Smooth muscle cell (in vitro differentiated cells): ENCODE data around the gene TSHZ1. TPM values are rescaled to one million over a fixed set of nuclear protein-coding genes. Genes with fewer than 3 reads are reported as not detected.

Experiments
- DNase-seq: peaks from one replicate; lab custom pipeline; 2025; ENCODE audit not compliant: unreplicated experiment; lab: John Stamatoyannopoulos, UW
- H2AFZ ChIP-seq: fragments of 200-600 bp; sonication (generic); 2 replicates; pipeline ENCODE4 v1.6.0; 2016; ENCODE audit warnings: antibody characterized with exemption, low read depth, mild to moderate bottlenecking
- H3F3A ChIP-seq: fragments of 200-600 bp; sonication (generic); 2 replicates; pipeline ENCODE4 v1.6.0; 2017; ENCODE audit warnings: antibody characterized with exemption, low read depth
- H3K27ac ChIP-seq: fragments of 200-600 bp; sonication (generic); 2 replicates; pipeline ENCODE4 v1.5.1; 2016; ENCODE audit warnings: low read depth, mild to moderate bottlenecking
- H3K27me3 ChIP-seq: fragments of 200-600 bp; sonication (generic); 2 replicates; pipeline ENCODE4 v1.6.1; 2016; ENCODE audit warnings: low read depth, mild to moderate bottlenecking
- H3K36me3 ChIP-seq: fragments of 200-600 bp; sonication (generic); 2 replicates; pipeline ENCODE4 v1.5.1; 2016; ENCODE audit warnings: low read depth
- H3K4me1 ChIP-seq: fragments of 200-600 bp; sonication (generic); 2 replicates; pipeline ENCODE4 v1.5.1; 2016; ENCODE audit warnings: low read depth
- H3K4me2 ChIP-seq: fragments of 200-600 bp; sonication (generic); 2 replicates; pipeline ENCODE4 v1.6.0; 2016; ENCODE audit warnings: mild to moderate bottlenecking
- H3K4me3 ChIP-seq: fragments of 200-600 bp; sonication (generic); 2 replicates; pipeline ENCODE4 v1.5.1; 2016; ENCODE audit warnings: mild to moderate bottlenecking
- H3K79me2 ChIP-seq: fragments of 200-600 bp; sonication (generic); 2 replicates; pipeline ENCODE4 v1.6.0; 2016; ENCODE audit warnings: low read depth, mild to moderate bottlenecking
- H3K9ac ChIP-seq: fragments of 200-600 bp; sonication (generic); 2 replicates; pipeline ENCODE4 v1.6.0; 2016; ENCODE audit warnings: low read depth
- H3K9me3 ChIP-seq: fragments of 200-600 bp; sonication (generic); replicated peaks from 2 replicates; pipeline ENCODE4 v1.5.1; 2016; ENCODE audit warnings: low read depth
- H4K20me1 ChIP-seq: fragments of 200-600 bp; sonication (generic); 2 replicates; pipeline ENCODE4 v1.6.0; 2016; ENCODE audit warnings: low read depth
- WGBS: methylation state at CpG from one replicate; pipeline ENCODE4 v1.1.7; 2016; ENCODE audit warnings: low lambda C conversion rate; 5-methylcytosine and 5-hydroxymethylcytosine counted together
- polyA plus RNA-seq: library from polyadenylated mRNA; unstranded; fragments of >200 nt; fragmentation: Nextera tagmentation; extraction: Ambion mirVana; gene quantifications from 2 replicates; pipeline ENCODE4 v1.2.1, GENCODE V29; 2016
- total RNA-seq: library from RNA; depleted of rRNA; stranded (reverse); fragments of >200 nt; gene quantifications from 2 replicates; pipeline ENCODE4 v1.2.3, GENCODE V29; 2014
- TF ChIP-seq, protein P1 (sequence below): fragments of 200-600 bp; sonication (generic); IDR thresholded peaks from 2 replicates; pipeline ENCODE4 v1.5.1; 2017; ENCODE audit warnings: borderline replicate concordance, mild to moderate bottlenecking, antibody characterized with exemption; ENCODE audit not compliant: insufficient read depth, poor library complexity, severe bottlenecking

The TSHZ1 gene
- total and polyA plus RNA-seq, 2 experiments from 2014 or later, result 21.3 to 26.1 TPM

DNA sequence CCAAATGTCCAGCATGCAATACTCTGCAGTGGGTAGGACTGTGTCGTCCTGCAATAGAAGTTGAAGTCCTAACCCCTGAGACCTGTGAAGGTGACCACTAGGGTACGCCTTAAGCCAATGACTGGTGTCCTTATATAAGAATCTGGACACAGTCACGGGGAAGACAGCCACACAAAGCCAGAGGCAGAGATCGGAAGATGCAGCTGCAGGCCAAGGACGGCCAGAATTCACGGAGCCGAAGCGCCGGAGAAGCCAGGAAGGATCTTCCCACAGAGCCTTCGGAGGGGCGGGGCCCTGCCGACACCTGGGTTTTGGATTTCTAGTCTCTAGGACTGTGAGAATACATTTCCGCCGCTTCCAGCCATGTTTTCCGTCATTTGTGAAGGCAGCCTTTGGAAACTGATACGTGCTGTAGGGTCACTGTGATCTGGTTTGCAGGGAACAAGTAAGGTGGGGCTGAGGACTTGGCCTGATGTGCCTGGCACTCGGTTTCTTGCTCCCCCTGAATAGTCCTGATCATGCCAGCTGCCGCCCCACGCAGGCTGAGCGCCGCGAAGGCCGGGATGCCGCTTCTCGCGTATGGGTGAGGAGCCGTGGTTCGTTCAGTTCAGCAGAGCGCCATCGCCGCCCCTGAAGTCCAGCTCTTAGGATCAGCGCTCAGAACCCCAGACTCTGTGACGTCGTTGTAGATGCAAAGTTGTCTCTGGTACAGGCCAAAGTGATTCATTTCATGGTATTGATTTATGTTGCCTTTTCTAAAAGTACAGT is 40.4 kb upstream of the TSHZ1 start:
- no peaks in the 10 kb centered on the region for H3K79me2 ChIP-seq
- TF ChIP-seq, protein P1, sequence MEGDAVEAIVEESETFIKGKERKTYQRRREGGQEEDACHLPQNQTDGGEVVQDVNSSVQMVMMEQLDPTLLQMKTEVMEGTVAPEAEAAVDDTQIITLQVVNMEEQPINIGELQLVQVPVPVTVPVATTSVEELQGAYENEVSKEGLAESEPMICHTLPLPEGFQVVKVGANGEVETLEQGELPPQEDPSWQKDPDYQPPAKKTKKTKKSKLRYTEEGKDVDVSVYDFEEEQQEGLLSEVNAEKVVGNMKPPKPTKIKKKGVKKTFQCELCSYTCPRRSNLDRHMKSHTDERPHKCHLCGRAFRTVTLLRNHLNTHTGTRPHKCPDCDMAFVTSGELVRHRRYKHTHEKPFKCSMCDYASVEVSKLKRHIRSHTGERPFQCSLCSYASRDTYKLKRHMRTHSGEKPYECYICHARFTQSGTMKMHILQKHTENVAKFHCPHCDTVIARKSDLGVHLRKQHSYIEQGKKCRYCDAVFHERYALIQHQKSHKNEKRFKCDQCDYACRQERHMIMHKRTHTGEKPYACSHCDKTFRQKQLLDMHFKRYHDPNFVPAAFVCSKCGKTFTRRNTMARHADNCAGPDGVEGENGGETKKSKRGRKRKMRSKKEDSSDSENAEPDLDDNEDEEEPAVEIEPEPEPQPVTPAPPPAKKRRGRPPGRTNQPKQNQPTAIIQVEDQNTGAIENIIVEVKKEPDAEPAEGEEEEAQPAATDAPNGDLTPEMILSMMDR, result no peak
- H3K27ac ChIP-seq, result no peak overlapping the region
- H3K4me1 ChIP-seq, result no peaks in the 10 kb centered on the region
- DNase-seq, result no peak
- no peaks in the 10 kb centered on the region for H3K27me3 ChIP-seq
- H4K20me1 ChIP-seq, result no peaks in the 10 kb centered on the region
- no peak overlapping the region for H3K4me3 ChIP-seq
- H3F3A ChIP-seq, result no peaks in the 10 kb centered on the region
- no peaks in the 10 kb centered on the region for H3K36me3 ChIP-seq
- no peaks in the 10 kb centered on the region for H3K9me3 ChIP-seq
- H3K9ac ChIP-seq, result no peak overlapping the region
- WGBS, result 94% methylated on average over 34 of the region's 34 CpGs
- H3K4me2 ChIP-seq, result no peak overlapping the region
- H2AFZ ChIP-seq, result no peak overlapping the region

- Histone ChIP-seq H4K20me1 (no peaks in the 10 kb centered on the region), H2AFZ (no peak overlapping the region), H3K4me1 (no peaks in the 10 kb centered on the region), H3K79me2 (no peaks in the 10 kb centered on the region), H3K4me2 (no peak overlapping the region), H3F3A (no peaks in the 10 kb centered on the region), H3K9ac (no peak overlapping the region), H3K4me3 (no peak overlapping the region), H3K9me3 (no peaks in the 10 kb centered on the region), H3K36me3 (no peaks in the 10 kb centered on the region), H3K27me3 (no peaks in the 10 kb centered on the region), H3K27ac (no peak overlapping the region)
- no peak for DNase-seq
- WGBS, result 88% methylated on average over 11 of the region's 11 CpGs
- TF ChIP-seq, protein P1, result no peak
Measured at GRCh38 chr18:75170916-75171315, 39.7 kb upstream of the TSHZ1 start.

- H4K20me1 ChIP-seq, result no peaks in the 10 kb centered on the region
- TF ChIP-seq, protein P1, result no peak
- no peak overlapping the region for H2AFZ ChIP-seq
- DNase-seq, result no peak
- H3K36me3 ChIP-seq, result no peaks in the 10 kb centered on the region
- no peak overlapping the region for H3K4me3 ChIP-seq
- 84% methylated on average over 17 of the region's 17 CpGs for WGBS
- no peaks in the 10 kb centered on the region for H3K9me3 ChIP-seq
- H3K4me1 ChIP-seq, result no peaks in the 10 kb centered on the region
- no peaks in the 10 kb centered on the region for H3K27me3 ChIP-seq
- no peak overlapping the region for H3K9ac ChIP-seq
- no peak overlapping the region for H3K4me2 ChIP-seq
- H3K27ac ChIP-seq, result no peak overlapping the region
- H3F3A ChIP-seq, result no peaks in the 10 kb centered on the region
- no peaks in the 10 kb centered on the region for H3K79me2 ChIP-seq
Measured at GRCh38 chr18:75172299-75173124, 38.1 kb upstream of the TSHZ1 start.
